GM18861 (cell line): Measurements from ENCODE around the gene EZR.

Experiments used
- ATAC-seq: cut with Tn5 transposase; IDR thresholded peaks from one replicate; pipeline ENCODE4 v1.9.1; 2021; ENCODE audit not compliant: unreplicated experiment

Gene EZR

GRCh38 chr6:158764183-158764849 lies 54.9 kb downstream of the EZR start:
- no peak for ATAC-seq

- no peak for ATAC-seq
Measured at GRCh38 chr6:158763434-158764182, 55.6 kb downstream of the EZR start.

GRCh38 chr6:158762787-158763433 lies 56.3 kb downstream of the EZR start:
- no peak for ATAC-seq

- ATAC-seq, result no peak
Measured at GRCh38 chr6:158761746-158762145, 57.4 kb downstream of the EZR start.

- no peak for ATAC-seq
Measured at GRCh38 chr6:158760618-158761250, 58.4 kb downstream of the EZR start.

- no peak for ATAC-seq
Measured at GRCh38 chr6:158759966-158760617, 59.1 kb downstream of the EZR start.

- ATAC-seq, result no peak
Measured at GRCh38 chr6:158758941-158759479, 60.2 kb downstream of the EZR start.

- ATAC-seq, result no peak
Measured at GRCh38 chr6:158758451-158758860, 60.7 kb downstream of the EZR start.

- no peak for ATAC-seq
Measured at GRCh38 chr6:158757753-158758090, 61.4 kb downstream of the EZR start.

GRCh38 chr6:158756977-158757752 lies 62.0 kb downstream of the EZR start:
- no peak for ATAC-seq

GRCh38 chr6:158756126-158756525 lies 63.0 kb downstream of the EZR start:
- ATAC-seq, result no peak

GRCh38 chr6:158755636-158756035 lies 63.5 kb downstream of the EZR start:
- ATAC-seq, result no peak

GRCh38 chr6:158754738-158755137 lies 64.4 kb downstream of the EZR start:
- ATAC-seq, result no peak

- ATAC-seq, result no peak
Measured at GRCh38 chr6:158753811-158754210, 65.4 kb downstream of the EZR start.

GRCh38 chr6:158752613-158753012 lies 66.6 kb downstream of the EZR start:
- no peak for ATAC-seq

- ATAC-seq, result no peak
Measured at GRCh38 chr6:158751921-158752320, 67.2 kb downstream of the EZR start.

GRCh38 chr6:158751224-158751623 lies 67.9 kb downstream of the EZR start:
- ATAC-seq, result no peak

- ATAC-seq, result no peak
Measured at GRCh38 chr6:158744986-158745430, 74.2 kb downstream of the EZR start.

GRCh38 chr6:158743033-158743651 lies 76.0 kb downstream of the EZR start:
- no peak for ATAC-seq

- no peak for ATAC-seq
Measured at GRCh38 chr6:158739673-158740072, 79.5 kb downstream of the EZR start.
